Lower leg skin (tissue), 4 donors: ENCODE data around the gene NOS1. TPM values are rescaled to one million over a fixed set of nuclear protein-coding genes. Genes with fewer than 3 reads are reported as not detected.
A peak's percentile ranks its signal among the peaks of the same experiment; 100 is the strongest.

ENCODE experiments used
- DNase-seq, 2 donors: peaks; one replicate each; pipeline ENCODE4 v3.0.0-alpha.2; 2019; ENCODE audit warnings: low spot score in 2 of 2
- H3K4me3 ChIP-seq: fragments of 200-600 bp; sonication (generic); 2 replicates; pipeline ENCODE4 v1.5.1; 2017; ENCODE audit warnings: mild to moderate bottlenecking, low read depth; ENCODE audit not compliant: poor library complexity, severe bottlenecking
- CTCF ChIP-seq, 3 donors: fragments of 450-650 bp; IDR thresholded peaks; one replicate each; pipeline ENCODE4 v1.5.1; 2016; ENCODE audit warnings: antibody characterized with exemption in 3 of 3, mild to moderate bottlenecking in 3 of 3, moderate library complexity in 2 of 3
- POLR2A ChIP-seq, 2 donors: fragments of 450-650 bp; IDR thresholded peaks; one replicate each; pipeline ENCODE4 v1.6.1; 2016 to 2017; ENCODE audit warnings: antibody characterized with exemption in 2 of 2, mild to moderate bottlenecking in 1 of 2, moderate library complexity in 1 of 2
- WGBS, 2 donors: methylation state at CpG; one replicate each; pipeline ENCODE4 v1.1.5; 2018; 5-methylcytosine and 5-hydroxymethylcytosine counted together
- intact Hi-C: fragments of 100-400 bp; cut with DNase I; formaldehyde crosslinking; loops from one replicate; pipeline ENCODE4 v1.15.0; 2023; ENCODE audit warnings: low total_unique reads
- total RNA-seq, 4 donors: library from RNA; depleted of rRNA; stranded (reverse); fragments of >200 nt; gene quantifications; one replicate each; pipeline ENCODE4 v1.1.0, GENCODE V29; 2016

The NOS1 gene
- total RNA-seq, 4 donors from 2014 or later, result 5.4 to 10.2 (median 7.2) TPM

DNA sequence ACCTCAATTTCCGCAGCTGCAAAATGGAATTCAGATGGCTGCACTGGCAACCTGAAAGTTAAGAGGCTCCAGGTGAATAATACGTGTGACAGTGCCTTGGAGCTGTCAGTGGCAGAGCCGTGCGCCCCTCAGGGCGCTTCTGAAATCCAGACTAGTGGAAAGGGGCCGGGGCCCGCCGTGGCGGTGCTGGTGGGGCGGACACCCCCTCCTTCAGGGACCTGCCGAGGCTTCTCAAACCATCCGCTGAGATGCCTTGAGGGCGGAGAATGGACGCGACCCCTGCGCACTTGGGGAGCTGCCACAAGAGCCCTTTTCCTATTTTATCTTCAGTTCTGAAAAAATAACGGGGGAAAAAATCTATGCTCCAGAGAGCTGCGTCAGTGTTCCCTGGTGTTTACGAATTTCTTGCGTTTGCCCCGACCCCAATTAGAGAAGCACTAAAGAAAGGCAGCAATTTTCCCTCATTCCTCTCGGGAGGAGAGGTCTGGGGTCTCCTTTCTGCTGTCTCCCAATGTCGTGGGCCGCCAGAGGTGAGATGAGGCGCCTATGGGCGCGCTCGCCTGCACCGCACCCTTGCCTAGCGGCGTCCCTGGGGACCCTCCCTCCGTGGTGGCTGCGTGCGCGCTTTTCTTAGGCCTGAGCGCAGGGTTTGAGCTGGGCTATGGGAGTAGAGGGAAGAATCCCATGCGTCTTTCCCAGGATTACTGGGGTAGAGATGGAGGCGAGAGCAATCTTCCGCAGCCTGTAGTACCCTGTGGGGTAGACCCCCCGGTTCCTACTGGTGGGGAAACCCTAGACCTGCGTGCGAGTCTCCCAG lies 2.2 kb downstream of the NOS1 start:
- WGBS, 2 donors, result 37 to 60% methylated on average over 42 of the region's 42 CpGs

GRCh38 chr12:117356048-117356447 lies 5.4 kb downstream of the NOS1 start:
- WGBS, 2 donors, result 17 to 25% methylated on average over 1 of the region's 1 CpG
- DNase-seq, result no peak
- H3K4me3 ChIP-seq, result no peak overlapping the region
- intact Hi-C loops, result no loop called here
- TF ChIP-seq POLR2A (IDR thresholded peaks at IDR 0.05), result no peak
- no peak for TF ChIP-seq CTCF (IDR thresholded peaks at IDR 0.05)

More for the DNA sequence above, 2.2 kb downstream of the NOS1 start:
- no peak overlapping the region for H3K4me3 ChIP-seq
- no peak for DNase-seq
- no peak for TF ChIP-seq POLR2A (IDR thresholded peaks at IDR 0.05)
- no peak for TF ChIP-seq CTCF (IDR thresholded peaks at IDR 0.05)
- intact Hi-C loops, result no loop called here

GRCh38 chr12:117352883-117353282 lies 8.5 kb downstream of the NOS1 start:
- intact Hi-C loops, result no loop called here
- no peak overlapping the region for H3K4me3 ChIP-seq
- DNase-seq, result no peak
- no peak for TF ChIP-seq POLR2A (IDR thresholded peaks at IDR 0.05)
- TF ChIP-seq CTCF (IDR thresholded peaks at IDR 0.05), result no peak

DNA sequence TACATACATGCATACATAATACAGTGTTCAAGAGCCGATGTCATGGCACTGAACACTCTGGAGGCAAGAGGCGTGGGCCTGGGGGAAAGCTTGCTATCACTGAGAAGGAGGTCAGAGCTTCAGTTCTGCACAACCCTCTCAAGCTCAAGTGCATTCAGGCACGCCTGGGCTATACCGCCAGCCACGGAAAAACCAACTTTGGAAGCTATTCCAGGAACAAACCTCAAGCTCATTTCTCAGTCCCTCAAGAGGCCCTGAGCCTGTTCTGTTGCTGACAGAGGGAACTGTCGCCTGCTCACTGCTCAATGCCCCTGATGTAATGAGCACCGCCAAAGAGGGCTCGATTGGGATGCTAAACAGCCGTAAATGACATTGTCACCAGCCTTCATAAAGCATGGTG lies 9.2 kb downstream of the NOS1 start:
- TF ChIP-seq CTCF (IDR thresholded peaks at IDR 0.05) (no peak), POLR2A (IDR thresholded peaks at IDR 0.05) (no peak)
- intact Hi-C loops, result no loop called here
- no peak for DNase-seq

GRCh38 chr12:117350140-117350539 lies 11.3 kb downstream of the NOS1 start:
- no peak for DNase-seq
- intact Hi-C loops, result no loop called here
- WGBS, 2 donors, result 63 to 64% methylated on average over 4 of the region's 4 CpGs
- TF ChIP-seq POLR2A (IDR thresholded peaks at IDR 0.05) (no peak), CTCF (IDR thresholded peaks at IDR 0.05) (no peak)
- no peak overlapping the region for H3K4me3 ChIP-seq

More for the DNA sequence above, 9.2 kb downstream of the NOS1 start:
- no peak overlapping the region for H3K4me3 ChIP-seq
- 44 to 51% methylated on average over 9 of the region's 9 CpGs for WGBS, 2 donors

GRCh38 chr12:117347588-117347987 lies 13.8 kb downstream of the NOS1 start:
- DNase-seq, result peak in 1 of 2 donors; percentile 25
- TF ChIP-seq POLR2A (IDR thresholded peaks at IDR 0.05) (no peak), CTCF (IDR thresholded peaks at IDR 0.05) (no peak)
- intact Hi-C loops, result no loop called here
- H3K4me3 ChIP-seq, result no peak overlapping the region
- WGBS, 2 donors, result 30 to 41% methylated on average over 4 of the region's 4 CpGs
